Immature natural killer cell (primary cell): ENCODE data around the gene SLC27A5. TPM values are rescaled to one million over a fixed set of nuclear protein-coding genes. Genes with fewer than 3 reads are reported as not detected.

Experiments used
- DNase-seq, 3 donors: peaks; one replicate each; pipeline ENCODE4 v3.0.0; 2022; ENCODE audit warnings: mixed read lengths in 1 of 3
- H3K27ac Mint-ChIP-seq, 6 donors: one replicate each; pipeline ENCODE4 v1.8.0; 2020; ENCODE audit warnings: mixed read lengths in 6 of 6, mild to moderate bottlenecking in 5 of 6, inconsistent platforms in 4 of 6, moderate library complexity in 3 of 6
- H3K27me3 Mint-ChIP-seq, 3 donors: one replicate each; pipeline ENCODE4 v1.8.0; 2020 to 2021; ENCODE audit warnings: low read depth in 3 of 3, mild to moderate bottlenecking in 3 of 3, mixed read lengths in 3 of 3, moderate library complexity in 3 of 3, inconsistent platforms in 1 of 3
- H3K36me3 Mint-ChIP-seq, 3 donors: one replicate each; pipeline ENCODE4 v1.8.0; 2020; ENCODE audit warnings: mixed read lengths in 3 of 3, inconsistent platforms in 2 of 3, mild to moderate bottlenecking in 2 of 3
- H3K4me1 Mint-ChIP-seq, 2 donors: one replicate each; pipeline ENCODE4 v1.8.0; 2020; ENCODE audit warnings: inconsistent platforms in 2 of 2, mild to moderate bottlenecking in 2 of 2, mixed read lengths in 2 of 2, moderate library complexity in 1 of 2
- H3K4me3 Mint-ChIP-seq, 5 donors: one replicate each; pipeline ENCODE4 v1.8.0; 2020; ENCODE audit warnings: mild to moderate bottlenecking in 5 of 5, mixed read lengths in 5 of 5, inconsistent platforms in 3 of 5, moderate library complexity in 3 of 5
- H3K9me3 Mint-ChIP-seq, 6 donors: one replicate each; pipeline ENCODE4 v1.8.0; 2020; ENCODE audit warnings: mild to moderate bottlenecking in 6 of 6, mixed read lengths in 6 of 6, inconsistent platforms in 4 of 6, moderate library complexity in 3 of 6
- polyA plus RNA-seq, 3 donors: library from polyadenylated mRNA; unstranded; fragments of 300-500 nt; fragmentation: Illumina TruSeq; gene quantifications; one replicate each; pipeline ENCODE4 v1.2.3, GENCODE V29; 2021

The SLC27A5 gene
- polyA plus RNA-seq, 3 donors from 2014 or later, result 7.6 to 23.7 (median 14.8) TPM

DNA sequence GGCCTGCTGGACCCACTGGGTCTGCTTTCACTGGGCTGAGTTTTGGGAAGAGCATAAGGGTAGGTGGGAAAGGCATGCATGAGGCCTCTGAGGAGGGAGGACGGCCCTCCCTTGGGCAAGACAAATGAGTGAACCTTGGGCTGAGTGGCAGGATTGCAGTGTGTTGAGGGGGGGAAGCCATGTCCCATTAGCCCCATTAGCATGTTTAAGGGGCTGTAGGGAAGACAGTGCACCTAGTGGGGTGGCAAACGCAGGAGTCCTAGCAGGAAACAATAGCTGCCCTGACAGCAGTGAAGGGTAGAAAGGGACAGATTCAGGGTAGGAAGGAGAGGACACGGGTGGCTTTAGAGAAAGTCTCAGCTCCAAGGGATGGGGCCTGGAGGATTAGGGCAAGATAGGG is 10.9 kb upstream of the SLC27A5 start:
- no peaks in the 10 kb centered on the region for H3K9me3 Mint-ChIP-seq
- H3K36me3 Mint-ChIP-seq, result peaks cover 0 to 4% (median 0%) of the 10 kb centered on the region in 3 donors
- peaks cover 27 to 29% of the 10 kb centered on the region in 2 donors for H3K4me1 Mint-ChIP-seq
- no peak overlapping the region for H3K4me3 Mint-ChIP-seq
- peak overlapping the region in 2 of 6 donors; percentile 37 to 78 for H3K27ac Mint-ChIP-seq
- H3K27me3 Mint-ChIP-seq, result peaks cover 10 to 12% (median 11%) of the 10 kb centered on the region in 3 donors
- DNase-seq, result no peak

GRCh38 chr19:58521651-58522050 is 9.9 kb upstream of the SLC27A5 start:
- peaks cover 10 to 12% (median 11%) of the 10 kb centered on the region in 3 donors for H3K27me3 Mint-ChIP-seq
- peak overlapping the region in 3 of 5 donors; percentile 31 to 60 (median 49) for H3K4me3 Mint-ChIP-seq
- H3K36me3 Mint-ChIP-seq, result peaks cover 0 to 4% (median 0%) of the 10 kb centered on the region in 3 donors
- H3K9me3 Mint-ChIP-seq, result no peaks in the 10 kb centered on the region
- H3K4me1 Mint-ChIP-seq, result peaks cover 29 to 30% of the 10 kb centered on the region in 2 donors
- peak overlapping the region in 2 of 6 donors; percentile 76 to 78 for H3K27ac Mint-ChIP-seq
- no peak for DNase-seq

GRCh38 chr19:58520257-58520599 is 8.4 kb upstream of the SLC27A5 start:
- Mint-ChIP-seq H3K27me3 (peaks cover 12% of the 10 kb centered on the region in 3 donors), H3K4me1 (peaks cover 29 to 37% of the 10 kb centered on the region in 2 donors), H3K36me3 (peaks cover 0 to 5% (median 4%) of the 10 kb centered on the region in 3 donors), H3K4me3 (peak overlapping the region; percentile 91 to 96 (median 91)), H3K27ac (peak overlapping the region; percentile 96 to 99 (median 97)), H3K9me3 (no peaks in the 10 kb centered on the region)
- DNase-seq, result no peak

DNA sequence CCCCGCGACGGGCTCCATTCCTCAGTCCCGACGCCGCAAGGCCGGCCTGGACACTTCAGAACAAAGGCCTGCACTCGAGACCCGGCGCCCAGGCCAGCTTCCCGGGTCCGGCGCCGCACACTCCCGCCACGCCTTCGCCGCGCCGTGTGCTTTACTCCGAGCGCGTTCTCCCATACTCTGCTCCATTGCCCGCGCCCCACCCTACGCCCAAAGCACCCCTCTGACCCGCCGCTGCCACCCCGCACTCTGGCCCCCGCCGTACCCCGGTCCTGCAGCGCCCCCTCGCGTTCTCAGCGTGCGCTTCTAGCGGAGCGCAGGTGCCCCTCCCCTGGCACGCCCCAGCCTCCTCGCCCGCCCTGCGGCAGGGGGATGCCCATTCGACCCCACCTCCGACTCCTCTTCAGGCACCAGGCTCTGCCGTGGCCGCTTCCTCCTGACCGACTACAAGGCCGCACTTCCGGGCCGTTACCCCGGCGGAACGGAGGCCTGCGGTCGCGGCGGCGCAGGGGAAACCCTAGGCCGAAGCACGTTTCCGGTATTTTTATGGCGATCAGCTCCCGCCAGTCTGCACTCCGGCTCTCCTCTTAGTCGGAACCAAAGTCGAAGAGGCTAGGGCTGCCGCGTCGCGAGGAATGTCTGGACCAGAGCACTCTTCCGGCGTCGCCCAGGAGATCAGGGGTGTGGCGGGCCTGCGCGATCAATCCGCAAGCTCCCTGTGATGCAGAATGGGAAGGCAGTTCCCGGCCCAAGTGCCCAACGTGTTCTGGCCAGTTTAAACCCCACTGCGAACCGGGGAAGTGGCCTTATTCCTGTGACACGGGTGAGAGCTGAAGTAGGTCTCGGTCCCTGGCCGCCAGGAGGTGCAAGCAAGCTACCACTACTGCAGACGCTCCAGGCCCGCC is 7.8 kb upstream of the SLC27A5 start, which contains the start of gene ZBTB45:
ZBTB45 (minus strand) TSS at position 456 of the 902 bp plus-strand sequence. CDS start 2,137 bp downstream, outside the sequence.
- Mint-ChIP-seq H3K4me1 (peaks cover 29 to 37% of the 10 kb centered on the region in 2 donors), H3K9me3 (no peaks in the 10 kb centered on the region), H3K27ac (peak within 1 kb of the TSS; percentile 96 to 99 (median 97)), H3K27me3 (peaks cover 12 to 13% (median 12%) of the 10 kb centered on the region in 3 donors), H3K4me3 (peak within 1 kb of the TSS; percentile 91 to 96 (median 91)), H3K36me3 (peaks cover 0 to 5% (median 4%) of the 10 kb centered on the region in 3 donors)
- peak; percentile 91 to 93 (median 93) for DNase-seq

GRCh38 chr19:58519087-58519354 is 7.2 kb upstream of the SLC27A5 start:
- Mint-ChIP-seq H3K27ac (peak overlapping the region; percentile 96 to 99 (median 97)), H3K4me3 (peak overlapping the region; percentile 91 to 96 (median 91)), H3K27me3 (peaks cover 12 to 15% (median 13%) of the 10 kb centered on the region in 3 donors), H3K4me1 (peaks cover 32 to 42% of the 10 kb centered on the region in 2 donors), H3K36me3 (peaks cover 0 to 5% (median 4%) of the 10 kb centered on the region in 3 donors), H3K9me3 (no peaks in the 10 kb centered on the region)
- DNase-seq, result peak in 1 of 3 donors; percentile 38

DNA sequence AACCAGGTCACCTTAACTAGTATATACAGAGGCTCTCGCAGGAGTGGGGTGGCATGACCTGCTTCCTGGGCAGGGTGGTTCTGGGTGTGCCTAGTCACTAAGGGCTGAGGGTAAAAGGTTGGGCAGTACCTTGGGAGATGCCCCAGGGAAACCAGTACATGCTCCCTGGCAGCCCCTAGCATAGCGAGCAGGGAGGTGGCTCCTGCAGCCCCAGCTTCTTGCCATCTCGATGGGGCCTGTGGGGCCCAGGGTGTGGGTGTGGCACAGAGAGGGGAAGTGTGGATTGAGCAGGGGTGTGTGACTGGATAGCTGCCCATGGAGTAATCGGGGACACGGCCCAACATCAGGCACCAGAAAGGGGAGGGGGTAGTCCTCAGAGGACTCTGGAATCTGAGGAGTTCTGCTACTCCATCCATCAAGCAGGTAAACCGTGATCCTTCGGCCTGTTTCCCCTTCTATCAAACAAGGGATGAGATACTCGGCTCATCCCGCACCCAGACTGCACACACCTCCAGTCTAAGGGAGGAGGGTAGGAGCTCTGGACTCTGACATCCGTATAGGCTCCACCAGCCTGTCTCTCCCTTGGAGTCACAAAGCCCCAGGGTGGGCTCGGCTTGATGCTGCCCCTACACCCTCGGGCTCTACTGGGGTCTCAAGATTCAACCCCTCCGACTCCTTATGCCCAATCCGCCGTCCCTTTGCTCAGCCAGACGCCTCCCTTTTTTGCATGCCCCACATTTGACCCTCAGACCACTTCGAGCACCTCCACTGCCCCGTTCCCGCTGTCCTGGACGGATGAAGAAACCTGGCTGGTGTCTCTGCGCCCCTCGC is 6.7 kb upstream of the SLC27A5 start:
- no peaks in the 10 kb centered on the region for H3K9me3 Mint-ChIP-seq
- peak overlapping the region; percentile 96 to 99 (median 97) for H3K27ac Mint-ChIP-seq
- no peak for DNase-seq
- H3K36me3 Mint-ChIP-seq, result peaks cover 0 to 5% (median 4%) of the 10 kb centered on the region in 3 donors
- H3K4me1 Mint-ChIP-seq, result peaks cover 34 to 45% of the 10 kb centered on the region in 2 donors
- peak overlapping the region; percentile 91 to 96 (median 91) for H3K4me3 Mint-ChIP-seq
- peaks cover 12 to 17% (median 13%) of the 10 kb centered on the region in 3 donors for H3K27me3 Mint-ChIP-seq

GRCh38 chr19:58516964-58517833 is 5.4 kb upstream of the SLC27A5 start:
- H3K4me3 Mint-ChIP-seq, result peak overlapping the region in 1 of 5 donors; percentile 27
- peaks cover 12 to 19% (median 13%) of the 10 kb centered on the region in 3 donors for H3K27me3 Mint-ChIP-seq
- no peak for DNase-seq
- peak overlapping the region in 1 of 6 donors; percentile 74 for H3K27ac Mint-ChIP-seq
- peaks cover 0 to 5% (median 4%) of the 10 kb centered on the region in 3 donors for H3K36me3 Mint-ChIP-seq
- peaks cover 34 to 45% of the 10 kb centered on the region in 2 donors for H3K4me1 Mint-ChIP-seq
- H3K9me3 Mint-ChIP-seq, result no peaks in the 10 kb centered on the region

DNA sequence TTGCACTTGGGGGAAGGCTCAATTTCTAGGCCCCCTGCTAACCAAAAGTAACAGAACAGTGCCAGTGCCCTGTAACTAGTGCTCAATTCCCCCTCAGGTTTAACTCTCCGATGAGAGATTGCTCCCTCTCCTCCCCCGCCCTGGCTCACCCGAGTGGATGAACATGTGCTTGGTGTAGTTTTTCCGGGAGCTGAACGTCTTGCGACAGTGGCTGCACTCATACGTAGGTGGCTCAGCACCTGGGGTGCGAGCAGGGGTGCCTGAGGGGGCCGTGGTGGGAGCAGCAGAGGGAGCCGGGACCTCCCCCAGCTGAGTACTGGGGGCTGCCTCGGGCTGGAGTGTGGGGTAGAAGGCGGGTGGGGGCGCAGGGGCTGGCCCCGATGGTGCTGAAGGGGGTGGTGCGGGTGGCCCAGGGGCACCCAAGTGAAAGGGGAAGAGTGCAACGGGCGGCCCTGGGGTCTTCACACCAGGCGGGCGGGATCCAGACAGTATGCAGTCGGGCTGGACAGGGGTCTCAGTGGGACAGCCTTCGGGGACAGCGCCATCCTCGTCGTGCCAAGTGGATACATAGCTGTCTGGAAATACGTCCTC is 4.5 kb upstream of the SLC27A5 start:
- peaks cover 34 to 45% of the 10 kb centered on the region in 2 donors for H3K4me1 Mint-ChIP-seq

GRCh38 chr19:58515259-58515658 is 3.5 kb upstream of the SLC27A5 start:
- DNase-seq, result no peak
- Mint-ChIP-seq H3K27me3 (peaks cover 10 to 19% (median 13%) of the 10 kb centered on the region in 3 donors), H3K9me3 (no peaks in the 10 kb centered on the region), H3K27ac (peak overlapping the region in 4 of 6 donors; percentile 18 to 49 (median 41)), H3K36me3 (peaks cover 0 to 5% (median 4%) of the 10 kb centered on the region in 3 donors), H3K4me1 (peaks cover 30 to 42% of the 10 kb centered on the region in 2 donors), H3K4me3 (peak overlapping the region in 4 of 5 donors; percentile 16 to 57 (median 35))

More for the DNA sequence above, 4.5 kb upstream of the SLC27A5 start:
- peaks cover 0 to 5% (median 4%) of the 10 kb centered on the region in 3 donors for H3K36me3 Mint-ChIP-seq
- no peak for DNase-seq
- no peak overlapping the region for H3K27ac Mint-ChIP-seq
- H3K4me3 Mint-ChIP-seq, result no peak overlapping the region
- no peaks in the 10 kb centered on the region for H3K9me3 Mint-ChIP-seq
- peaks cover 12 to 19% (median 13%) of the 10 kb centered on the region in 3 donors for H3K27me3 Mint-ChIP-seq

DNA sequence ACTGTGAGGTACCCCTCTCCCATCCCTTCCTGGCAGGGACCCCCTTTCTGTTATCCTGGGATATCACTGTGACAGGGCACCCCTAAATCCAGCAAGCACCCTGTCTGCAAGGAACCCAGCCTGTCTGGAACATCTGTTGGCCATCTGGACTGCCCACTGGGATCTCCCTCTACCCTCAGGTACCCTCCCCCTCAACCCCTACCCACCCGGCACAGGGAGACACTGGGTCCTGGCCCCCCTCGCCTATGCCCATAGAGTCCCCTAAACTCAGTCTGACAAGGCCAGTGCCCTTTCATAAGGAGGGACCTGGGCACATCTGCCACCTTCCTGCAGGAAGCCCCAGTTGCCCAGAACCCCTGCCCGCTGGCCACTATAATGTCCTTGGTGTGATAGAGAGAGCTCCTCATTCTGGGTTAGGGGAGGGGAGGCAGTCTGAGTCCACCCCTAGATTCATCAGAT is 2.8 kb upstream of the SLC27A5 start:
- peaks cover 0 to 5% (median 4%) of the 10 kb centered on the region in 3 donors for H3K36me3 Mint-ChIP-seq
- H3K9me3 Mint-ChIP-seq, result no peaks in the 10 kb centered on the region
- no peak for DNase-seq
- peaks cover 4 to 14% (median 9%) of the 10 kb centered on the region in 3 donors for H3K27me3 Mint-ChIP-seq
- H3K4me3 Mint-ChIP-seq, result peak overlapping the region; percentile 54 to 83 (median 81)
- peaks cover 23 to 35% of the 10 kb centered on the region in 2 donors for H3K4me1 Mint-ChIP-seq
- H3K27ac Mint-ChIP-seq, result peak overlapping the region in 5 of 6 donors; percentile 40 to 79 (median 62)

- DNase-seq, result peak; percentile 87 to 91 (median 91)
- H3K36me3 Mint-ChIP-seq, result peaks cover 0 to 5% (median 3%) of the 10 kb centered on the region in 3 donors
- peaks cover 17 to 28% of the 10 kb centered on the region in 2 donors for H3K4me1 Mint-ChIP-seq
- H3K4me3 Mint-ChIP-seq, result peak overlapping the region; percentile 76 to 83 (median 81)
- H3K27me3 Mint-ChIP-seq, result peaks cover 0 to 8% (median 3%) of the 10 kb centered on the region in 3 donors
- peak overlapping the region; percentile 46 to 79 (median 65) for H3K27ac Mint-ChIP-seq
- no peaks in the 10 kb centered on the region for H3K9me3 Mint-ChIP-seq
Observed at GRCh38 chr19:58513694-58514563, 2.1 kb upstream of the SLC27A5 start.
